OCI-LY3 (cell line): ENCODE data around the gene PNPLA2.

ENCODE experiments used
- EZH2phosphoT487 ChIP-seq: fragments of 200-600 bp; shearing (Covaris generic); IDR thresholded peaks from 2 replicates; pipeline ENCODE4 v1.6.1; 2018; ENCODE audit warnings: antibody characterized with exemption, mixed run types, low read depth
- TF ChIP-seq, protein P1 (sequence below): fragments of 200-600, 300-600 bp; sonication (generic); IDR thresholded peaks from 2 replicates; pipeline ENCODE4 v1.5.1; 2014; ENCODE audit warnings: antibody characterized with exemption, low read length, low read depth

DNA sequence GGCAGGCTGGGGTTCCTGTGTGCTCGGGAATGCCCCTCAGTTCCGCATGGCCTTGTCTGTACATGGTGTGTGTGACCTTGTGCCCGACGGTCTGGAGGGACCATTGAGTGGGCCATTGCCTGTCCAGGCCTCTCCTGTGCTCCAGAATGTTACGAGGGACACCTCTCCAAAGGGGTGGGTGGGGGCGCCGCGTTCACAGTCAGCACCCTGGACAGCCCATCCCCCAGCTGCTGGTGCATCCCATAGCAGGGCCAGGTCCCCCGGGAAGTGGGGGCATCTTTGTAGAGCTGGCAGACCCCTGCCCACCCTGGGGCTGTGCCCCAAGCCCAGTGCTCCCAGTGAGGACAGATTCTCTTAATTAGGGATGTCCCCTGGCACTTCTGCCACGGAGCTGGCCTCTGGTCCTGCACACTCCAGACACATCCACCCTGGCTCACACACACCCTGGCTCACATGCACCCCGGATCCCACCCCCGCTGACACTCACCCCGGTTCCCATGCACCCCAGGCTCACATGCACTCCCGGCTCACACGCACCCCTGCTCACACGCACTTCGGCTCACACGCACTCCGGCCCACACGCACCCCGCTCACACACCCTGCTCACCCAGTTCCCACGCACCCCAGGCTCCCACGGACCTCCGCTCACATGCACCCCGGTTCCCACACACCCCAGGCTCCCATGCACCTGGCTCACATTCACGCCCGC is 39.5 kb downstream of the PNPLA2 start:
- TF ChIP-seq, protein P1, sequence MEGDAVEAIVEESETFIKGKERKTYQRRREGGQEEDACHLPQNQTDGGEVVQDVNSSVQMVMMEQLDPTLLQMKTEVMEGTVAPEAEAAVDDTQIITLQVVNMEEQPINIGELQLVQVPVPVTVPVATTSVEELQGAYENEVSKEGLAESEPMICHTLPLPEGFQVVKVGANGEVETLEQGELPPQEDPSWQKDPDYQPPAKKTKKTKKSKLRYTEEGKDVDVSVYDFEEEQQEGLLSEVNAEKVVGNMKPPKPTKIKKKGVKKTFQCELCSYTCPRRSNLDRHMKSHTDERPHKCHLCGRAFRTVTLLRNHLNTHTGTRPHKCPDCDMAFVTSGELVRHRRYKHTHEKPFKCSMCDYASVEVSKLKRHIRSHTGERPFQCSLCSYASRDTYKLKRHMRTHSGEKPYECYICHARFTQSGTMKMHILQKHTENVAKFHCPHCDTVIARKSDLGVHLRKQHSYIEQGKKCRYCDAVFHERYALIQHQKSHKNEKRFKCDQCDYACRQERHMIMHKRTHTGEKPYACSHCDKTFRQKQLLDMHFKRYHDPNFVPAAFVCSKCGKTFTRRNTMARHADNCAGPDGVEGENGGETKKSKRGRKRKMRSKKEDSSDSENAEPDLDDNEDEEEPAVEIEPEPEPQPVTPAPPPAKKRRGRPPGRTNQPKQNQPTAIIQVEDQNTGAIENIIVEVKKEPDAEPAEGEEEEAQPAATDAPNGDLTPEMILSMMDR: no peak
- no peak for TF ChIP-seq EZH2phosphoT487
